Ammon's horn (tissue), 1 donor: Measurements from ENCODE around the gene POU6F1.

Source experiments
- DNase-seq: peaks from one replicate; pipeline ENCODE4 v3.0.0-alpha.2; 2016; ENCODE audit warnings: low spot score

Gene POU6F1

GRCh38 chr12:51162217-51162616 is 55.6 kb downstream of the POU6F1 start:
- no peak for DNase-seq

GRCh38 chr12:51160814-51161459 is 56.9 kb downstream of the POU6F1 start:
- no peak for DNase-seq

- DNase-seq: no peak
These were observed 61.6 kb downstream of the POU6F1 start for GRCh38 chr12:51156245-51156765.

GRCh38 chr12:51152953-51153352 is 64.9 kb downstream of the POU6F1 start:
- DNase-seq: no peak

- DNase-seq: no peak
These were observed 67.1 kb downstream of the POU6F1 start for GRCh38 chr12:51150777-51151176.

GRCh38 chr12:51147309-51147708 is 70.6 kb downstream of the POU6F1 start:
- DNase-seq: no peak

- no peak for DNase-seq
These were observed 78.5 kb downstream of the POU6F1 start for GRCh38 chr12:51139292-51139844.
